ENCODE results near the gene TNXB.

Gene TNXB

DNA sequence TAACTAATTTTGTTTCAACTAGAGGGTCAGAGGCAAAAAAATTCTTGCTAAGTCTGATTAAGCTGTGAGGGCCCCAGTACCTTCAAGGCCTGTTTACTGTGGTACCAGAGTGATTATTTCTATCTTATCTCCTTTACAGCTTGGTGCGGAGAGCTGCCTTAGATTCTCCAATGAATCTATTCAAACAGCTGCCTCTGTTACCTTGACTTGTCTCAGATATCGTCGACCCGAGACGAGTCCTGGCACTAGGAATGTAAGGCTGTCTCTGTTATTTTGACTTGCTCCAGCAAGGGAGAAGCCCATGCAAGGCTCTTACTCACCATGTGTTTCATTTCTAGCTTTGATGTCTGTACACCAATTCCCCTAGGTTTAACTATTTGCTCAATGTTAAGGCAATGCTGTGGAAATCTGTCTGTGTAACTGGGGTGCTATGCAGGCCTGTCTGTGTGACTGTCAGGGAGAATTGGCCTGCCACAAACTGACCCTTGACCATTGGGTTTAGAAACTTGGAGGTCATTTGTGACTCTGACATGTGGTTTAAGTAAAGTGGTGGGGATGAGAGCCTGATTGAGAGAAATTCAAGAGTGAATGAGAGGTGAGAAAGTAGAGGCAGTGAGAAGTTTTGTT, 31.4 kb upstream of the TNXB start:
- DNase-seq: no peak

DNA sequence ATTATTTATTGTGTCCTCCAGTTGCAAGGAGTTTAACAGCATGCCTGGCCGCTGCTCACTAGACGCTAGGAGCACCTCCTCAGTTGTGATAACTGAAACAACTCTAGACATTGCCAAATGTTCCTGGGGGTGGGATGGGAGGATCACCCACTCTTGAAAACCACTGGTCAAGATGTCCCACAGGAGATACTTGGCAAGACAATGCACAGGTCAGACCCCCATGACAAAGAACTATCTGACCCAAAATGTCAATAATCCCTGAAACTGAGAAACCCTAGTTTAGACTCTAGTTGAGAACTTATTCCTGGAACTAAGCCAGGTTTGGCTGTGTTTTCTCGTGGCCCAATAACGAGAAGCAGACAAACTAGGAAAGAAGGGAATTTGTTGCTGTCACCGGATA, 30.5 kb upstream of the TNXB start:
- no peak for DNase-seq

DNA sequence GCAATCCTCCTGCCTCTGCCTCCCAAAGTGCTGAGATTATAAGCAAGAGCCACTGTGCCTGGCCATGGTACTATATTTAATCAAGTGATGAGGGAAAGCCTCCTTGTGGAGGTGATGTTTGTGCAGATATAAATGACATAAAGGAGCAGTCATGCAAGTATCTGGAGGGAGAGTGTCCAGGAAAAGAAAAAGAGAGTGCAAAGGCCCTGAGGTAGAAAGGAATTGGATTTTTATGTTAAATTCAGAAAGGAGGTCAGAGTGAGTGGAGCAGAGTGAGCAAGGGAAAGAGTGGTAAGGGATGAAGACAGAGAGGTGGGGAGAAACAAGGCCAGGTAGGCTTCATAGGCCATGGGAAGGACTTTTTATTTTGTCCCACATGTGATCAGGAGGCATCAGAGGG, 28.3 kb upstream of the TNXB start:
- DNase-seq: no peak

DNA sequence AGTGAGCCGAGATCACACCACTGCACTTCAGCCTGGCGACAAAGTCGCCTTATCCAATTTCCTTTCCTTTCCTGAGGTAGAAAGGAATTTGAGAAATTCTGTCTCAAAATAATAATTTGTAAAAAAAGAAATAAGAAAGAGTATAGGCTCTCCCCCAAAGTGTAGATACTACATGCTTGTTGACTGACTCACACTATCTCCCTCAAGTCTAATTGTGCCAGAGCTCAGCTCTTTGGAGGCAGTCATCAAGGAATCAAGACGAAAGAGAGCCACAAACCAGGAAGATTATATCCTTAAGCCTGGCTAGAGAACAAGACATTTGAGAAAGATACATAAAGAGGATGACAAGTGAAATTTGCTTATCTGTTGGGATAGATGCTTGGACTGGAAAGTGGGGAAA, 24.6 kb upstream of the TNXB start:
- DNase-seq: no peak

DNA sequence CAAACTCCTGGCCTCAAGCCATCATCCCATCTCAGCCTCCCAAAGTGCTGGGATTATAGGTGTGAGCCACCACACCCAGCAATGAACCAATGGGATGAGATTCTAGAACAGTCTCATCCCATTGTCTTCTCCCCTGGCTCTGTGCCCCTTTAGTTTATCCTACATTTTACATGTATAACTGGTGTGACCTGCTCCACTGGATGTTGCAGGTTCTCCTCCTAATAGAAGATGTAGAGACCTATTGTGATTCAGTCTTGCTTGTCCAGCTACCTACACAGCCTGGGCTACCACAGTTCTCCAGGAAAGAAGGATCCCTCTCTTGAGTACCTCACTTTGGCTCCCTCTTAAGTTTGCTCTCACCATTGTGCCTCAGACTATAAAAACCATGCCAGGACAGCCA, 23.0 kb upstream of the TNXB start:
- no peak for DNase-seq

DNA sequence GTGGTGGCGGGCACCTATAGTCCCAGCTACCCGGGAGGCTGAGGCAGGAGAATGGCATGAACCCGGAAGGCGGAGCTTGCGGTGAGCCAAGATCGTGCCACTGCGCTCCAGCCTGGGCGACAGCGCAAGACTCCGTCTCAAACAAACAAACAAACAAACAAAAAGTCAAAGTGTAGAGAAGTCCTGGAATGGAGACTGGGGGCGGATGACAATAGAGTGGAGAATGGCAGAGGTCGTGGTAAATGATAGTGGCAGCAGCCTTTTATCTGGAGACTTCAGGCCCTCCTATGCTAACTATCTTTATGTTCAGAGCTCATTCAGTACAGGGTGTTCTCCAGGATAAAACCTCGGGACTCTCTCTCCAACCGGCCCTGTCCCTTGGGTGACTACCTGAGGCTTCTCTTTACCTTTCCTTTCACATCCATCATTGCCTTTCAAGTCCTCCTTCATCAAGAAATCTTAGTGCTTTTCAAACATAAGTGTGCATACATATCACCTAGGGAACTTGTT, 22.4 kb upstream of the TNXB start:
- DNase-seq: no peak

DNA sequence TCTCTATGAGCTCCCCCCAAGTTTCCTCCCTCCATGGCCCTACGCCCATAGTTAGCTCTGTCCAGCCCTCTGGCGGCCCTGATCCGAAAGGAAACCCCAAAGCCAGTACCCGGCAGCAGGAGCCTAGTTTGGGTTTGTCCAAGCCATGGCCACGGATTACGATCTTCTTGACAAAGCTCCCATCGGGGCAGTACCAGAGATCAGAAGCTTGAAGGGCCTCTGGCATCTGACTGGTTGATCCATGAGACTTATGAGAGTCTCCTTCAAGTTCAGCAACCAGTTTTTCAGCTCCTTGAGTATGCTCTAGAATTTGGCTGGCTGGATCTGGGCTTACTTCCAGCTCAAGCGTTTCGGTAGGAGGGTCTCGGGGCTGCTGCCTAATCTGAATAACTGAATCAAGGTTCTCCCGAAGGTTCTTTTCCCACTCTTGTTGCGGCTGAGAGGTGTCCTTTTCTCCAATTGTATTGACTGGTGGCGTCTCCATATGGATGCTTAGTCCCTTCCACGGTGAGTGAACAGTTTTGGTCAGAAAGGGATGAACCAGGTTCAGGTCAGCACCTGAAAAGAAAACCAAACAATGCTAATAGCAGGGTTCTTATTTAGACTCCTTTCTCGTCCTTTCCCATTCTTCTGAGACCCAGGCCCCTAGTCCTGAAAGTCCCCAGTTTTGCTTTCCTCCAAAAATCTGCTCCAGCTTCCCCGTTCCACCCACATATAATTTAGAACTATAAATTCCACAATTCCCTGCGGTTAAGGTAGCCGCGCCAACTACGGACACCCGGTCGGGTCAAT, 20.4 kb upstream of the TNXB start:
- DNase-seq: peak in 2 of 58 donors; percentile 89 to 92

DNA sequence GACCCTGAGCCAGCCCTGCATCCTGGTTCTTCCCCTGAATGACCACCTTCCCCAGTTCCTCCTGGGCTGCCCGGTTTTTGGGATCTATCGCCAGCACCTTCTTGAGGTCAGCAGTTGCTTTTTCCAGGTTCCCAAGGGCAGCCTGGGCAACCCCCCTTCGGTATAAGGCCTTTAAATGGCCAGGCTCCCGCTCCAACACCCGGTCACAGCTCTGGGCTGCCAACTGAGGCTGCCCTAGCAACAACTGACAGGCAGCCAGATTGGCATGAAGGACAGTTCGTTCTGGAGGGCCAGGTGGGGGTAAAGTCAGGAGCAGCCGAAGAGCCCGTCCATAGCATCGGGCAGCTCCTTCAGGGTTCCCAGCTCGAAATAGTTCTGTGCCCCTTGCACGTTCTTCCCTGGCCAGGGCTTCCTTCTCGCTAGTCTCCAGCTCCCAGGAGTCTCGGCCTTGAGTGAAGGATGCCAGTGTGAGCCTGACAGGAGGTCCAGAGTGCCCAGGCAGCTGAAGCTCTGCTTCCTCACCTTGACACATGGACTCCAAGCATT, 19.7 kb upstream of the TNXB start:
- DNase-seq: peak in 1 of 58 donors; percentile 43

DNA sequence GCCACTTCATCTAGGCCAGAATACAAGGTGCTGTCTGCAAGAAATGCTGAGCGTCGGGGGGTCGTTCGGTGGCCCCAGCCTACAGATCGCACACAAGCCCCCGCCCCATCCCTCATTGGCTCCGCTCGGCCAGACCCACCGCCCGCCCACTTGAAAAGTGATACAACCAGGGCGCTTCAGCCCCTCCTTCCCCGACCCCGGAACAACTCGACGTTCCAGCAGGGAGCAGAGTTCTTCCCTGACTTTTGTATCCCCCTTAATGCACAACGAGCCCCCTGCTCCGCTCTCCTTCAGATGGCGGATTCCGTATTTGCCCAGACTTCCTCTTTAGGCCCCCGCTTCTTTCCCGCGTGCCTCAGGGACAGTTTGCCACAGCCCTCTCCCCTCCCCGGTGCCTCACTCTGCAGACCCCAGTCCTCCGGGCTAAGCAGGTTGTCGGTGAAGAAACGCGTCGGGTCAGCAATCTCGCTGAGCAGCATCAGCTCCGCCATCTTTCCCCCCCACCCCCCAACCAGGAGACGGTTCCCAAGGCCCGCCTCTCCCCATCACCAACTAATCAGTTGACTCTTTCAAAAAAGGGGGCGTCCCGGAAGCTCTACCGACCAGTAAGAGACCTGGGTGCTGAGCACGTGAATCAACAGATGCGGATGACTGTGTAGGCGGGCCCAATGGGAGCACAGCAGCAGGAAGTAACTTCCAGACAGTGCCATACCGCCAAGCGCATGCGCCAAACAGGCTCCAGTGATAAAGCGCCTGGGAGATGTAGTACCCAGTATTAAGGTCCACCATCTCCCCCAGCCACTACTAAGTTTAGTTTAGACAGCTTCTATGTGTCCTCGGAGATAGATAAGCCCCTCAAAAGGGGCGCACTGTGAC, 18.8 kb upstream of the TNXB start, which contains the start of gene ATF6B:
Gene ATF6B (minus strand): TSS at position 530 of the 876 bp plus-strand sequence. CDS start 39 bp downstream, at position 491.
- DNase-seq: peak; percentile 84 to 100 (median 98)

DNA sequence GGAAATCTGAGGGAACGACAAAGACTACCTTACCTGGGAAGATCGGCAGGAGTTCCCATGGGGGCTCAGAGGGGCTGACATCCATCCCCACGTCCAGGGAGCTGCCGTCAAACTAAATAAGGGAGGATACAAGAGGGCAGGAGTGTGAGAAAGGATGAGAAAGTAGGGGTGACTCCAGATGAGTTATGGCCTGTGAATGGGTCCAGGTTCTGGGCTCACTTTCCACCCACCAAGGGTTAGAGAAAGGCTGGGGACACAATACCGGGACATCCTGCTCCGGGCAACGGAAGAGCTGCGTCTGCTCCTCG, 18.2 kb upstream of the TNXB start:
- no peak for DNase-seq

DNA sequence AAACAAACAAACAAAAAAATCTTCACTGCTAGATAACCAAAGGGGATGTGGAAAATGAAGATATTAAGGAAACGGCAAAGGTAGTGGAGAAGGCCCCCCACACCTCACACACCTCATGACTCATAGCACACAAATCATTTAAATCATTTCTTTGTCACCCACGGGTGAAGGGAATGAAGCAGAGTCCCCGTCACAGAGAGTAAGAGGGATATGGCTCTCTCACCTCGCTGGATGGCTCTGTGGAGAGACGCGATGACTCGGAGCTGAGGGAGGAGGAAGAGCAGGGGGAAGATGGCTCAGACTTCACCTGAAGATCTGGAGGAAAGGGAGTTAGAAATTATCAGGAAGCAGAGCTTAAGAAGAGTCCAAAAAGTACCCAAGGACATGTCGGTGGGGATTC, 17.7 kb upstream of the TNXB start:
- no peak for DNase-seq

DNA sequence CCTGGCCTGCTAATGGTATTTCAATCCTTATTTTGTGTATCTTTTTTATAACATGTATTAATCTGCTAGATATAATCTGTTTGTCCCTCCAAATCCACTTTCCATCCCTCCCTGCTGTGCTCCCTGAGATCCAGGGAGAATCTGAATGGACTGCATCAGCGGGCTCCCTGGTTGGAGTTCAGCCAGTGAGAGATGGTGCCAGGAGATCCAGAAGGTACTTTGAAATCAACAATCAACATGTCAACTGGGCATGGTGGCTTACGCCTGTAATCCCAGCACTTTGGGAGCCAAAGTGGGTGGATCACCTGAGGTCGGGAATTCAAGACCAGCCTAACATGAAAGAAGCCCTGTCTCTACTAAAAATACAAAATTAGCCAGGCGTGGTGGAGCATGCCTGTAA, 14.5 kb upstream of the TNXB start:
- DNase-seq: no peak

DNA sequence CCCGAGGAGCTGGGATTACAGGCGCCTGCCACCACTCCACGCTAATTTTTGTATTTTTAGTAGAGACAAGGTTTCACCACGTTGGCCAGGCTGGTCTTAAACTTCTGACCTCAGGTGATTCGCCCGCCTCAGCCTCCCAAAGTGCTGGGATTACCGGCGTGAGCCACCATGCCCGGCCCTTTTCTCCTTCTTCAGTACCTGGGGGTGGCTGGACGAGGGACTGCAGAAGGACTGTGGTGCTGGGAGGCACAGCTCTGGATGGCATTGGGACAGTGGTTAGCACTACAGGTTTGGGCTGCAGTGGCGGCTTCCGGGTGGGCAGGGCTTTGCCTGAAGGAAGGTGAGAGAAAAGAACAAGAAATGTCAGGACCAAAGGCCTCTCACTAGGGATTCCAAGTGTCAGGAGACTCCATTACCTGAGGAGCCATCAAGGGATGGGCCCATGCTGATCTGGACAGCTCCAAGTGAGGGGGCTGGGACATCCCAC, 11.5 kb upstream of the TNXB start:
- DNase-seq: no peak

DNA sequence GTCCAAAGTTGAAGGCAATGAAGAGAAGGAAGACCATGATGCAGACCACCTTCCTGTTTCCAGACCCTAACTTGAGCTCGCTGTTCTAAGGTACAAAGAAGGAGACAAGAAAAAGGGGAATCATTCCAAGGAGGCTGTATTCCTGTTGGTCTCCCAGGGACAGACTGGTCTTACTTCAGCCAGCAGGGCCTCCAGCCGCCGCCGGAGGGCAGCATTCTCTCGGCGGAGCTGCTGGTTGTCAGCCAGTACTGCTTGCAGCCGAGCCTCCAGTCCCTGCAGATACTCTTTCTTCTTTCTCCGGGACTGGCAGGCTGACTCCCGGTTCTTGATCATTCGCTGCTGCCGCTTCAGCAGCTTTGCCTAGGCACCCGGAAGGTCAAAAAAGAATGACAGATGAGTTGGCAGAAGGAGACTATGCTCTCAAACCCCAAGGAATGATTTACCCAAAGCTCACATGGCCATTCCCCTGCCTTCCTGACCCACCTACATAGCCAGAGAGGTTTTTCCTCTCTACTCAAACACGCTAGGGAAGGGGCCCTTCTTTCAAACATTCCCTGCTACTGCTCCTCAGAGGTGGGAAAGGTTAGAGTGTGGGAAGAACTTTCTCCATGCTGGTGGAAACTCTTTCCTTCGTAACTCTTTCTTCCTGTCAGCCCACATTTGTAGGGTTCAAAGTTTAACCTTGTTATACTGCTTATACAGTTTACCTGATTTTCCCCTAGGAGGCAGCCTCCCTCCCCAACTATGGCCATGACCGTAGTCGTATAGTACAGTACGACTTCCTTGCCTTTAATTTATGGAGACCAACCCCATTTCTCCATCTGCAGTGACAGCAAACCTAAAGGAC, 9.9 kb upstream of the TNXB start:
- DNase-seq: peak; percentile 16 to 93 (median 79)

DNA sequence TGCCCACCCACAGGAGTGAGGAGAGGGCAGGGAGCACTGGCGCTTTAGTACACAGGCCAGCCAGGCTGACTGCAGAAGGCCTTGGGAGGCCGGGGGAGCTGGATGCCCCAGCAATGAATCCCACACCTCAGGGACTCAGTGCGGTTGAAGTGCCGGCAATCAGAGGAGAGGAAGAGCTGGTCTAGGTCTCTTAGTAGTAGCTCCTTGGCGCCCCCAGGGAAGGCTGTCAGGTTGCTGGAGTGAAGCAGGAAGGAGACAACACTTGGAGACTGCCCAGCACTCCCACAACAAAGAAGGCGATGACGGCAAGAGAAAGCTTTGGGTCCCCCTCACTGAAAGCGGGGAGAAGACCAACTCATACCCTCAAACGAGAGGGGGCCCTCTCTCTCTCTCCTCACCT, 8.3 kb upstream of the TNXB start:
- DNase-seq: no peak

DNA sequence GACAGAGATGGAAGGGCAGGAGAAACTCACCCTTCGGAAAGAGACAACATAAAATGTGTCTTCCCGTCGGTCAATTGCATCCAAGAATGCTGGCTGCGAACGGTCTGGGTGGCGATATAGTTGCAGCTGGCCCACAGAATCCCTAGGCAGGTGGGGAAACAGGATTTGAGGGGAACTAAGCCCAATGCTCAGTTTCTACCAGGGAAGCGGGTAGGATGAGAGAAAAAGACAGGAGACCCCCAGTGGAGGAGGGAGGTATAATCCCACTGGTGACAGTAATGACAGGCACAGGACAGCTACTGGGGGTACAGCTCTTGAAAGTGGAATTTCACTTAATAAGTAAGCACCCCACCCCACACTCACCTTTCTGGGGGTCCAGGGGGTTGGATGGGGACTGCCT, 7.5 kb upstream of the TNXB start:
- no peak for DNase-seq

DNA sequence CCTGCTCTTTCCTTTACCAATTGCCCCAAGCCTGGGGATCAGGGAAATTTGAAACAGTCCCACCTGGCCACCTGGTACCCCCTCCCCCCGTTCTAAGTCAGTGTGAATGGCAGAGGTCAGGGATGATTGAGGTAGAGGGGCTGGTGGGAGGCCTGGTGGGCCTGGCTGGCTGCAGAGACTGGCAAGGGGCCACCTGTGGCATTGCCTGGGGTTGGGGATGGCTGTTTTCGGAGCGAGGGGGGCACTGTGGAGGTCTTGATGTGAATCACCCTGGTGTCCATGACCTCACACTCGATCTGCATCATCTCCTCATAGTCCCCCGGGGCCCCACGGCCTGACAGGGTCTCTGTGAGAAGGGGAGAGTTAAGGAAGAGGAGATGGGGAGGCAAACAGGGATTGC, 6.5 kb upstream of the TNXB start:
- DNase-seq: no peak

DNA sequence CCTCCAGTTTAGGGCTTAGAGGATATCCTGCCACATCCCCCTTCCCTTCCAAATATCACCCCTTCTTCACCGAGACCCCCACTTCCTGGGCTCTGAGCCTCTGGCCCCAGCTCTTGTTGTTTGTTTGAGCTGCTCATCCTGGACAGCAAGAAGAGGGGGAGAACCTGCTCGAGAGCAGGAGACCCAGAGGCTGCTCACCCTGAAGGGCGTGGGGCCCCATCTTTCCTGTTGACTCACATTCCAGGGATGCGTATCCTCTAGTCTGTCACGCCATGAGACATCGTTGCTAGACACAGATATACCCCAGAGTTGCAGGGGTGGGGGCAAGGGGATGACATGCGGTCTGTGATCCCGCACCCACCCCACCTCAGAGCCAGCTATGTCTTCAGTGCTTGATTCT, 5.7 kb upstream of the TNXB start:
- DNase-seq: no peak

DNA sequence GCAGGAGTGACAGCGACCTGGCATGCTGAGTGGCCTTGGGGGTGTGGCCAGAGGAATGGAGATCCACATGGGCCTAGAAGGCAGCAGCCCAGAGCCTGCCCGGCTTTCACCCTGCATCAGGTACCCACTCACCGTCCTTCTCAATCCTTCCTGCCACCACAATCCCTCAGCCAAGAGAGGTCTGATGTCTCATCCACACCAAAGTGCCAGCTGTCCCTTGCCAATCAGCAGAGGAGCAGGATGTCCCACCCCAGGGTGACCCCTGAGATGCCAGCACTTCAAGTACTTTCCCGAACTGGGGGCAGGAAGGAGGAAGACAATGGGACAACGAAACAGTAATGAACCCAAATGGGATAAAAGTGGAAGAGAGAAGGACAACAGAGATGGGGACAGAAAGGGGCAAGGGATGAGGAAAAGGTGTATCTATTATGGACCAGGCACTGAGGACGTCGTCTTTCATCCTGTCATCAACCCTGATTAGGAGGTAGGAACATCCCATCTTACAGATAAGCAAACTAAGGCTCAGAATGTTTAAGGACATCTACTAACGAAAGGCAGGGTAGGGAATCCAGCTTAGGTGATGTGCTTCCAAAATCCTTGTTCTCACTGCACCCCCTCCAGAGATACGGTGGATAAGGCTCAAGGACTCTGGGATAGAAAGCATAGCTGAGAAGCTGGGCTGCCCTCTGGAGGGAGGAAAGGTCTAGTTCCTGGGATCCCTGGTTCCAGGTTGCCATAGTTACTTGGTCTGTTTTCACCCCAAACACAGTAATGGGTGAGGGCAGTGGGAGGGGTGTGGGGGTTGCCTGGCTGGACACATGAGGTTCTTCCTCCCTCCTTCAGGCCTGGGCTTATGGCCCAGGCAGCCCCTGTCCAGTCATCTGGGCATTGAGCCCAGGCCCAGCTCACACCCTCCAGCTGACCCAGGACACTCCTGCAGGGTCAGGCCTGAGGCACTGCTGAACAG, 4.5 kb upstream of the TNXB start:
- DNase-seq: peak in 48 of 58 donors; percentile 16 to 83 (median 50)
